Measurements from ENCODE around the gene MSI2.

DNA sequence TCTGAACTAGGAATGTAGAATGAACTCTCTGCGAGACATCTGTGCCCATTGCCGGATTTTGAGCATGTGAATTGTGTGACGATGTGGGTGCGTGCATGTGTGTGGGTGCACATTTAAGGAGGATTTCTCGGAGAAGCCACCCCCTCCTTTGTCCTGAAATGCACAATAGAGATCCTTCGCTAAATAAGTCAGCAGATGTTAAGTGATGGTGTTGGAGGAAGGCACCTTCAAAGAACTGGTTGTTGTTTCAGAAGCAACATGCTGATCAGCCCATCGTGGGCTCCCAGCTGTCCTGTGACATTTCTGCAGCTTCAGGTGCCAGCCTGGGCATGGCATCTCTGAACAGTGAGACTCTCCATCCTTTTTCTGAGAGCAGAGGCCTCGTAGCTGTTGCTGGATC is 194.9 kb downstream of the MSI2 start:
- no peak for TF ChIP-seq POLR2A (IDR thresholded peaks at IDR 0.05)
- TF ChIP-seq, protein P1, sequence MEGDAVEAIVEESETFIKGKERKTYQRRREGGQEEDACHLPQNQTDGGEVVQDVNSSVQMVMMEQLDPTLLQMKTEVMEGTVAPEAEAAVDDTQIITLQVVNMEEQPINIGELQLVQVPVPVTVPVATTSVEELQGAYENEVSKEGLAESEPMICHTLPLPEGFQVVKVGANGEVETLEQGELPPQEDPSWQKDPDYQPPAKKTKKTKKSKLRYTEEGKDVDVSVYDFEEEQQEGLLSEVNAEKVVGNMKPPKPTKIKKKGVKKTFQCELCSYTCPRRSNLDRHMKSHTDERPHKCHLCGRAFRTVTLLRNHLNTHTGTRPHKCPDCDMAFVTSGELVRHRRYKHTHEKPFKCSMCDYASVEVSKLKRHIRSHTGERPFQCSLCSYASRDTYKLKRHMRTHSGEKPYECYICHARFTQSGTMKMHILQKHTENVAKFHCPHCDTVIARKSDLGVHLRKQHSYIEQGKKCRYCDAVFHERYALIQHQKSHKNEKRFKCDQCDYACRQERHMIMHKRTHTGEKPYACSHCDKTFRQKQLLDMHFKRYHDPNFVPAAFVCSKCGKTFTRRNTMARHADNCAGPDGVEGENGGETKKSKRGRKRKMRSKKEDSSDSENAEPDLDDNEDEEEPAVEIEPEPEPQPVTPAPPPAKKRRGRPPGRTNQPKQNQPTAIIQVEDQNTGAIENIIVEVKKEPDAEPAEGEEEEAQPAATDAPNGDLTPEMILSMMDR (IDR thresholded peaks at IDR 0.05): no peak
